T1000 (cell line): ENCODE results near the gene FAM186B.

Source experiments
- DNase-seq: peaks from one replicate; lab custom pipeline; 2025; ENCODE audit warnings: mixed read lengths; lab: John Stamatoyannopoulos, UW

The FAM186B gene

GRCh38 chr12:49552014-49552413 lies 53.4 kb downstream of the FAM186B start:
- no peak for DNase-seq

GRCh38 chr12:49550693-49551252 lies 54.7 kb downstream of the FAM186B start:
- no peak for DNase-seq

DNA sequence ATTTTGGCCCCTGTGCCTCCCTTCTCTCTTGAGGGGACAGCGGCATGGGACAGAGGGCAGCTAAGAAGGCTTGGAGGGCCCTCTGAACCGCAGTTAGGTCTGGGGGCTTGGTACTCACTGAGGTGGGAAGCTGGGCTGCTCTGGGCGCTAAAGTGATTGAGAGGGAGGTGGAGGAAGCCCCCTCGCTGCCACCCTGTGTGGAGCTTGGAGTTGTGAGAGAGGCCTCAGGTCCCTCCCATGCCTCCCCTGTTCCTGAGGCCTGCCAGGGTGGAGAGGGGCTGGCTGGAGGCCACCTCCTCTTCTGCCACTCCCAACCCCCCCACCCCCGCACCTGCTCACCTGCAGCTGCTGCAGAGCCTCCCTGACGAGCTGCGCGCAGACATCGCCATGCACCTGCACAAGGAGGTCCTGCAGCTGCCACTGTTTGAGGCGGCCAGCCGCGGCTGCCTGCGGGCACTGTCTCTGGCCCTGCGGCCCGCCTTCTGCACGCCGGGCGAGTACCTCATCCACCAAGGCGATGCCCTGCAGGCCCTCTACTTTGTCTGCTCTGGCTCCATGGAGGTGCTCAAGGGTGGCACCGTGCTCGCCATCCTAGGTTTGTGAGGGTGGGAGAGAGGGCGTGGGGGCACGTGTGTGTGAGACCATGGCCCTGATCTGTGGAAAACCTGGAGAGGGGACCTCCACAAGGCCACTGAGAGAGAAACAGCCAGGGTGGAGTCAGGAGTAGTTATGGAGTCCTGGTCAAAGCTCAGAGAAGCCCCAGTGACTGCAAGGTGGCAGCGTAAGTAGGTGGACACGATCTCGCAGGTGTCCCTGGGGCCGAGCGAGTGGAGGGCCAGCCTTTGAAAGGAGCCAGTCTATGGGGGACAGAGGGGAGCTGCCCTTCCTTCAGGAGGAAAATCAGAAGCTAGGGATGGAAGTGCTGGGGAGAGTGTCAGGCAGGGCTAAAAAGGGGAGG lies 55.4 kb downstream of the FAM186B start:
- no peak for DNase-seq

- no peak for DNase-seq
Measured at GRCh38 chr12:49548822-49549648, 56.4 kb downstream of the FAM186B start.

DNA sequence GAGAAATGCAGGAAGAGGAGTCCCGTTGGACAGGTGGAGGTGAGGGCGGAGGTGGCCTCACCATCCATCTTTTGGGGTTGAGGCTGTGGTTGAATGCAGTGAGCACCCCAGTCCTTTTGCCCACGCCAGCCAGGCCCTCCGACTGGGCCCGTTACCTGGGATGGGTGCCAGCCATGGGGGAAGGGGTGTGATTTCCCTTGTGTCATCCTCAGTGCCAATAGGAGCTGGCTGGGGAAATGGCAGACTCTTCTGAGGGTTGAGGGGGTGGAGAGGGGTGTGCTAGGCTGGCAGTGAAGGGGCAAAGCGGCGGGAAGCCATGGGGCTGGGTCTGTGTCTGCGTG lies 57.0 kb downstream of the FAM186B start:
- DNase-seq: no peak

GRCh38 chr12:49547090-49547690 lies 58.2 kb downstream of the FAM186B start:
- no peak for DNase-seq

- no peak for DNase-seq
Measured at GRCh38 chr12:49546481-49546880, 59.0 kb downstream of the FAM186B start.

DNA sequence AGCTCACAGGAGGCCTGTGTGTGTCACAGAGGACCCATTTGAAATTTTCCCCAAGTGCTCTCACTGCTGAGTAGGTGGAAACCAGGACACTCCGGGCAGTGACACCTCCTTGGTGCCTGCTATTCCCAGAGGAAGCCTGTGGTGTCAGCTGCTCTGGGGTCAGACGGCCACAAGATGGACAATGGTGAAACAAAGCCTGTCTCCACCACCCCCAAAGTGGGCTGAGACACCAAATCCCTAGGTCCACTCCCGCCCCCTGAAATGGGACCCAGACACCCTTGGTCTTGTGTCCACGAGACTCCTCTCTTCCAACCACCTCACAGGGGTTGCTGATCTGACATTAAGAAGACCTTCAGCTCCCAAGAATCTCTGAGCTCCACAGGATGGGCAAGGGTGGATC lies 59.6 kb downstream of the FAM186B start:
- DNase-seq: no peak

DNA sequence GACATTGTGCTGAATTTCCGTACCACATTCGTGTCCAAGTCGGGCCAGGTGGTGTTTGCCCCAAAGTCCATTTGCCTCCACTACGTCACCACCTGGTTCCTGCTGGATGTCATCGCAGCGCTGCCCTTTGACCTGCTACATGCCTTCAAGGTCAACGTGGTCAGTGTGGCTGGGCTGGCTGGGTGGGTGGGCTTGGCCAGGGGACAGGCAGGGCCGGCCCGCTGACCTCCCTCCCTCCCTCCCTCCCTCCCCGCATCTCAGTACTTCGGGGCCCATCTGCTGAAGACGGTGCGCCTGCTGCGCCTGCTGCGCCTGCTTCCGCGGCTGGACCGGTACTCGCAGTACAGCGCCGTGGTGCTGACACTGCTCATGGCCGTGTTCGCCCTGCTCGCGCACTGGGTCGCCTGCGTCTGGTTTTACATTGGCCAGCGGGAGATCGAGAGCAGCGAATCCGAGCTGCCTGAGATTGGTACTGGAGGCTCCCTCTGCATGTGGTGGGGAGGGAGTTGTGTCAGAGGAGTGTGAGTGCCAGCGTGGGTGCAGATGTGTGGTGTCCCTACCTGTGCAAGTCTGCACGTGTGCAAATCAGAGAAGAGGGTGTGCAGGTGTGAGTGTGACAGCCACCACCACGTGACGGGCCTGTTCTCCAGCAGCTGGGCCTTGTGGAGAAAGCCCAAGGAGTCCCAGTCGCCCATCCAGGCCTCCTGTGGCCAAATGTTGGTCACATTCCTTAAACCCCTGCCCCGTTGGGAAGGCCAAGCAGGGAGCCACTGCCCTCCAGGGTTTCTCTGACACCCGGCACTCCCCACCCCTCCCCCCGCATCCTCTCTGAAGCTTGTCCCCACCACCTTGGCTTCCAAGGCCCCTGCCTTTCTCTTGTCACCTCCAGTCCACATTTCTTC lies 61.3 kb downstream of the FAM186B start:
- no peak for DNase-seq

DNA sequence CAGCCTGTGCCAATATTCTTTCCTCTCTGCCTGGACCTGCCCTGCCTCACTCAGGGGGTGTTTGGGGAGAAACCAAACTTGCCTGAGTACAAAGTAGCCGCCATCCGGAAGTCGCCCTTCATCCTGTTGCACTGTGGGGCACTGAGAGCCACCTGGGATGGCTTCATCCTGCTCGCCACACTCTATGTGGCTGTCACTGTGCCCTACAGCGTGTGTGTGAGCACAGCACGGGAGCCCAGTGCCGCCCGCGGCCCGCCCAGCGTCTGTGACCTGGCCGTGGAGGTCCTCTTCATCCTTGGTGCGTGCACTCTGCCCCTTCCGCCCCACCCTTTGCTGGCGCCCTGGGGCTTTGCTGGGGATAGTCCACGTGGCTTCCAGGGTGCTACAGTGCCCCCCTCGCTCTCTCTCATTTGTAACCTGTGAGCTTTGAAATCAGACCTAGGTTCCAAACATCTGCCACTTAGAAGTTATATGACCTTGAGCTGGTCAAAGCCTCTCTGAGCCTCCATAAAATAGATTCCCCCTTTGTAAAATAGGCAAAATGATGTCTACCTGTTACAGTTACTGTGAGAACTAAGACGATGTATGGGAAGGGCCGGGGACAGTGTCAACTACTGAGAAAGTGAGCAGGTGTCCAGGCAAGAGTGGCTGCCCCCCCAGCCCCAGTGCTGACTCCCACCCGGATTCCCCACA lies 62.1 kb downstream of the FAM186B start:
- DNase-seq: no peak

GRCh38 chr12:49542592-49543160 lies 62.8 kb downstream of the FAM186B start:
- DNase-seq: no peak

- DNase-seq: no peak
Measured at GRCh38 chr12:49541911-49542505, 63.4 kb downstream of the FAM186B start.

DNA sequence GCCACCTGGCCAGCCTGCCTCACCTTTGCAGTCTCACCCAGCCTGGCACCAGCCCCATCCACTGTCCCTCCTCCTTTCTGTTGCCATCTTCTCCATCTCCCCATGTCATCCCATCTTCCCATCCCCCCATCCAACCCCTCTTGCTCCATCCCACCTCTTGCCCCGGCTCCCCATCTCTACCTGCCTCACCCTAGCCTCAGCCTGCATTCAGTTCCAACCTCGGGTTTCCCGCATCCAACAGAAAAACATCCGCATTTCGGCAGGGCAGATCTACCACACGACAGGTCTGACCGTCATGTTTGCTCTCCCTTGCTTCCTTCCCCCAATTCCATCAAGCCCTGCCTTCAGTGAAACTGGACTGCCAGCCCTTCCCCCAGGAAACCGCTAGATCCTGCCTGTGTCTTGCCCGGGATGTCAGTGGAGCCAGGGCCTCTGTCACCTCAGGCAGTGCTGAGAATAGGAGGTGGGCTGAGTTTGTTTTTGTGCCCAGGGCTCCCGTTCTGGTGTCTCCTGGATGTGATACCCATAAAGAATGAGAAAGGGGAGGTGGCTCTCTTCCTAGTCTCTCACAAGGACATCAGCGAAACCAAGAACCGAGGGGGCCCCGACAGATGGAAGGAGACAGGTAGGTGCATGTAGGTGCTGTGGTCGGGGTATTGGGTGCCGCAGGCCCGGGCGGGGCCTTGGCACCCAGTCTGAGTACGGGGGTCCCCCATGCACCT lies 64.1 kb downstream of the FAM186B start:
- DNase-seq: no peak

DNA sequence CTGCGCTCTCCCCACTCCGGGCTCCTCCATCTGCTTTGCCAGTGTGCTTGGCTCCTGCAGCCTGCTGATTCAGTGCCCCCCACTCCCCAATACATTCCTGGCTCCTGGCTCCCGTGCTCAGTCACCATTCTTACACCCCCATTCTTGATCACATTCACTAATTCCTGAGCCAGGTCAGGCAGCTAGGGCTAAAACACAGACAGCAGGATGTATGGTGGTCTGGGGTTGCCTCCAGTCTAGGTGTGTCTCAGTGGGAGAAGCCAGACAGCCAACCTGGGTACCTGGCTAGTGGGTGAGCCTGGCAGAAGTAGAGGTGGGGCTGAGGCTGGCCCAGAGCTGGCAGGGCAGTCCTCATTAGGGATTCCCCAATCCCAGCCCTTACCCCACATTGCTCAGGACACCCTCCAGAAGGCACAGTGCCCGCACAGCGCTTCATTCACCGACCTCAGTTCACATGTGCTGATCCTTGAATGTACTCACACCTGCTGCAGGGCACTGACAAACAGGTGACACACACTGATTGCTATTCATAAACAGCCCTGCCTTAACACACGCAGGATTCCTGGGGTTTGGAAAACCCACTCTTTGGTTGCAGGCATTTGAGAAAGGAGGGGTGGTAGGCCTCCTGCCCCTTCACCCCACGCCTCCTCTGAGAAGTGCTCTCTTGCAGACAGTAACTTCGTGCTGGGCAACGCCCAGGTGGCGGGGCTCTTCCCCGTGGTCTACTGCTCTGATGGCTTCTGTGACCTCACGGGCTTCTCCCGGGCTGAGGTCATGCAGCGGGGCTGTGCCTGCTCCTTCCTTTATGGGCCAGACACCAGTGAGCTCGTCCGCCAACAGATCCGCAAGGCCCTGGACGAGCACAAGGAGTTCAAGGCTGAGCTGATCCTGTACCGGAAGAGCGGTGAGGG lies 65.0 kb downstream of the FAM186B start:
- DNase-seq: peak; percentile 85

DNA sequence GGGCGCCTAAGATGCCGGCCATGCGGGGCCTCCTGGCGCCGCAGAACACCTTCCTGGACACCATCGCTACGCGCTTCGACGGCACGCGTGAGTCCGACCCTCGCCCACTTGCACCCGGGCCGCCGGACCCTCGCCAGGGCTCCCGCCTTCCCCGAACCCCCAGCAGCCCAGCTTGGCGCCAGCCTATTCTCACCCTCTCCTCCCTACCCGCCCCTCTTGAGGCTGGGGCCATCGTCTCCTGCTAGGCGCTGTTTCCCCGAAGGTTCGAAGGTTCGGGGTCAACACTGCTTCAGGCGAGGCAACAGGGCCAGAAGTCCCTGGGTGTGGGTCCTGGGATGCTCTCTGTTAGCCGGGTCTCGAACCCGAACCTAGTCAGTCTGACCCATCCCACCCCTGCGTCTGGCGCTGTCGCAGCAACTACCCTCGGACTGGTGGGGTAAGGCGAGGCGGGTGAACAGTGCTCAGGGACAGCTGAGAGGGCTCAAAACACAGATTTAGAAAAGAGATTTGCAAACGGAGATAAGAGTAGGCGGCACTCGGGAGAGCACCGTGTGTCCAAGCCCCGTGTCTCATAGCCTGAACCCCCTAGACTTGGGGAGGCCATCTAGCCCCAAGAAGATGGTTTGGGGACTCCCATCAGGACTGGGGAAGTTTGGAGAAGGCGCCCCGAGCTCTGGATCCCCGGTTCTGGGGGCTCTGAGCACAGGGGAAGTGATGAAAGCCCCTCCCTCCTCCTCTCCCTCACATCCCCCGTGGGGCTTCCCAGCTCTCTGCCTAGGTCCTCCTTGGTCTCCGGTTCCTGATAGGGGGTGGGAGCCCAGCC lies 65.8 kb downstream of the FAM186B start:
- no peak for DNase-seq

DNA sequence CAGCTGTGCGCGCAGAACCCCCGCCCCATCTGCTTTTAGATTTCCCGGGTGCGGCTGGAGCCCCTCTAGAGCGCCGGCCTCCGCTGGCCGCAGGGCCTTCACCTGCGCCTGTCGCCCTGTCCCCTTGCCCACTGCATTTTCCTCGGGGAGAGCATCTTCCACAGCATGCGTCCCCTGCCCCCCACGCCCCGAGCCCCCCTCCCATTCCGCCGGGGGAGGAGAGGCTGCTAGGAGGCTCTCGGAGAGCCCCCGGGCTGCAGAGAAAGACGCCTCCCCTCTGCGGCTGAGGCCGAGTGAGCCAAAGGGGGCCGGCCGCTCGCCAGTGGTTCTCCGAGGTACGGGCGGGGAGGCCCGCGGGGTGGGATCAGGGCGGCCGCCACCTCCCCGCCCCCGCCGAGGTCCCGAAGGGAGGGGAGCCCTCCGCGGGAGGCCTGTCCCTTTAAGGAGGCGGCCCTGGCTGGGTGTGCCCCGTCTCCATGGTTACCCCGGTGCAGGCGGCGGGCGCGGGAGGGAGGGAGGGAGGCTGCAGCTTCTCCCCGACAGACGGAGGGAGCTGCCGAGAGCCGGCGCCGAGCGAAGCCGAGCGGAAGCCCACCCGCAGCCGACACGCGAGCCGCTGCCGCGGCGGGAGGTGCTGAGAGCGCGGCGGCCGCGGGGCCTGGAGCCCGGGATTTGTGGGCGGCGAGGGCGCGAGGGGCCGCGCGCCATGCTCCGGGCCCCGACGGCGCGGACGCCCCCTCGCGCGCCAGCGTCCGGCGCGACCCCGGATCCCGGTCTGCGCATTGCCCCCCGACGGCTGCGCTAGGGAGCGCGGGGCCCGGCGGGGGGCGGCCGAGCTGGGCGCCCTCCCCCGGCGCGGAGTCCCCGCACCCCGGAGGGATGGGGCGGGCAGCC lies 66.7 kb downstream of the FAM186B start, which contains the start of gene KCNH3:
Gene KCNH3 (plus strand): TSS at position 521 of the 894 bp plus-strand sequence. CDS start 387 bp downstream, outside the sequence.
- peak; percentile 100 for DNase-seq
